Karpas-422 (cell line): ENCODE measurements around the gene ZGLP1. TPM values are rescaled to one million over a fixed set of nuclear protein-coding genes. Genes with fewer than 3 reads are reported as not detected.

Experiments used
- DNase-seq: peaks from one replicate; pipeline ENCODE4 v3.0.0-alpha.2; 2015
- H2AFZ ChIP-seq: fragments of 200-600 bp; sonication (generic); 2 replicates; pipeline ENCODE4 v1.6.1; 2014; ENCODE audit warnings: antibody characterized with exemption, low read length, mixed read lengths
- H3K27ac ChIP-seq: fragments of 200-600 bp; sonication (generic); 2 replicates; pipeline ENCODE4 v1.5.1; 2014; ENCODE audit warnings: mild to moderate bottlenecking, low read length, moderate library complexity
- H3K27me3 ChIP-seq: fragments of 200-600 bp; sonication (generic); 2 replicates; pipeline ENCODE4 v1.6.1; 2014; ENCODE audit warnings: low read length, mixed read lengths
- H3K36me3 ChIP-seq: fragments of 200-600 bp; sonication (generic); 2 replicates; pipeline ENCODE4 v1.6.1; 2014; ENCODE audit warnings: low read length, mixed read lengths; ENCODE audit not compliant: insufficient read depth
- H3K4me1 ChIP-seq: fragments of 200-600 bp; sonication (generic); 2 replicates; pipeline ENCODE4 v1.6.1; 2014; ENCODE audit warnings: mild to moderate bottlenecking, low read length, mixed read lengths
- H3K4me2 ChIP-seq: fragments of 200-600 bp; sonication (generic); 2 replicates; pipeline ENCODE4 v1.6.1; 2014; ENCODE audit warnings: low read length, low read depth, mild to moderate bottlenecking; ENCODE audit not compliant: poor library complexity, severe bottlenecking
- H3K4me3 ChIP-seq: fragments of 200-600 bp; sonication (generic); 2 replicates; pipeline ENCODE4 v1.5.1; 2014; ENCODE audit warnings: mild to moderate bottlenecking, antibody characterized with exemption, low read length, mixed read lengths
- H3K79me2 ChIP-seq: fragments of 200-600 bp; sonication (generic); 2 replicates; pipeline ENCODE4 v1.6.1; 2014; ENCODE audit warnings: mild to moderate bottlenecking, low read length, mixed read lengths
- H3K9ac ChIP-seq: fragments of 200-600 bp; sonication (generic); 2 replicates; pipeline ENCODE4 v1.6.0; 2014; ENCODE audit warnings: low read length
- H3K9me2 ChIP-seq: fragments of 200-600 bp; sonication (generic), shearing (Covaris generic); replicated peaks from 2 replicates; pipeline ENCODE4 v1.6.0; 2014; ENCODE audit warnings: mild to moderate bottlenecking, low read length, moderate library complexity; ENCODE audit not compliant: insufficient read depth
- H3K9me3 ChIP-seq: fragments of 300-700, 200-600 bp; sonication (generic); 2 replicates; pipeline ENCODE4 v1.6.1; 2014; ENCODE audit warnings: low read length, mixed read lengths
- H4K20me1 ChIP-seq: fragments of 200-600 bp; sonication (generic); 2 replicates; pipeline ENCODE4 v1.6.1; 2014; ENCODE audit warnings: mild to moderate bottlenecking, antibody characterized with exemption, low read length, low read depth; ENCODE audit not compliant: insufficient read depth
- total RNA-seq: library from RNA; depleted of rRNA; stranded (reverse); fragments of >200 nt; shearing (Covaris generic); gene quantifications from 2 replicates; pipeline ENCODE4 v1.2.3, GENCODE V29; 2014; ENCODE audit warnings: low replicate concordance

Gene ZGLP1
- total RNA-seq, 1 experiment from 2014 or later, result 5.3 TPM

- H3K9ac ChIP-seq, result peak overlapping the region; percentile 98
- H4K20me1 ChIP-seq, result peaks cover 7% of the 10 kb centered on the region; the same call in 1 of the 2 replicates
- H3K36me3 ChIP-seq, result peaks cover 13% of the 10 kb centered on the region
- peak overlapping the region; percentile 72 for H3K4me2 ChIP-seq
- no peaks in the 10 kb centered on the region for H3K9me2 ChIP-seq
- H2AFZ ChIP-seq, result no peak overlapping the region
- H3K4me3 ChIP-seq, result peak overlapping the region; percentile 76
- H3K9me3 ChIP-seq, result no peaks in the 10 kb centered on the region
- peak overlapping the region; percentile 91; the same call in 1 of the 2 replicates for H3K27ac ChIP-seq
- no peak for DNase-seq
- H3K4me1 ChIP-seq, result peaks cover 28% of the 10 kb centered on the region
- H3K79me2 ChIP-seq, result peaks cover 36% of the 10 kb centered on the region
- H3K27me3 ChIP-seq, result no peaks in the 10 kb centered on the region
Observed at GRCh38 chr19:10332158-10332964, 22.7 kb upstream of the ZGLP1 start.

- Histone ChIP-seq H3K4me1 (peaks cover 19% of the 10 kb centered on the region), H3K27me3 (no peaks in the 10 kb centered on the region), H3K27ac (no peak overlapping the region), H3K9ac (no peak overlapping the region), H3K4me3 (no peak overlapping the region), H3K4me2 (no peak overlapping the region), H3K9me2 (no peaks in the 10 kb centered on the region), H2AFZ (no peak overlapping the region), H3K79me2 (peaks cover 35% of the 10 kb centered on the region), H4K20me1 (peaks cover 7% of the 10 kb centered on the region; the same call in 1 of the 2 replicates), H3K9me3 (no peaks in the 10 kb centered on the region), H3K36me3 (peaks cover 13% of the 10 kb centered on the region)
- DNase-seq, result no peak
Observed at GRCh38 chr19:10329555-10329954, 19.9 kb upstream of the ZGLP1 start.

GRCh38 chr19:10328558-10329429, 19.2 kb upstream of the ZGLP1 start:
- DNase-seq, result no peak
- Histone ChIP-seq H2AFZ (no peak overlapping the region), H3K9me3 (no peaks in the 10 kb centered on the region), H3K36me3 (peaks cover 13% of the 10 kb centered on the region), H3K4me2 (no peak overlapping the region), H3K4me1 (peaks cover 12% of the 10 kb centered on the region), H4K20me1 (peaks cover 7% of the 10 kb centered on the region; the same call in 1 of the 2 replicates), H3K9me2 (no peaks in the 10 kb centered on the region), H3K9ac (no peak overlapping the region), H3K79me2 (peaks cover 28% of the 10 kb centered on the region), H3K27ac (no peak overlapping the region), H3K27me3 (no peaks in the 10 kb centered on the region), H3K4me3 (no peak overlapping the region)

GRCh38 chr19:10327793-10328192, 18.2 kb upstream of the ZGLP1 start:
- Histone ChIP-seq H3K4me2 (no peak overlapping the region), H3K4me1 (peaks cover 9% of the 10 kb centered on the region), H4K20me1 (peaks cover 7% of the 10 kb centered on the region; the same call in 1 of the 2 replicates), H2AFZ (no peak overlapping the region), H3K9me3 (no peaks in the 10 kb centered on the region), H3K27ac (no peak overlapping the region), H3K36me3 (peaks cover 13% of the 10 kb centered on the region), H3K79me2 (peaks cover 23% of the 10 kb centered on the region), H3K27me3 (no peaks in the 10 kb centered on the region), H3K9me2 (no peaks in the 10 kb centered on the region), H3K4me3 (no peak overlapping the region), H3K9ac (no peak overlapping the region)
- no peak for DNase-seq

GRCh38 chr19:10325732-10326131, 16.1 kb upstream of the ZGLP1 start:
- Histone ChIP-seq H3K27ac (no peak overlapping the region), H4K20me1 (0 out of 2 replicates have a peak, but pooled peaks cover 7% of the 10 kb centered on the region), H3K79me2 (peaks cover 7% of the 10 kb centered on the region; the same call in 1 of the 2 replicates), H3K9me2 (no peaks in the 10 kb centered on the region), H3K4me1 (no peaks in the 10 kb centered on the region), H3K27me3 (no peaks in the 10 kb centered on the region), H3K4me2 (no peak overlapping the region), H3K4me3 (no peak overlapping the region), H3K9ac (no peak overlapping the region), H3K36me3 (peaks cover 13% of the 10 kb centered on the region), H2AFZ (no peak overlapping the region), H3K9me3 (no peaks in the 10 kb centered on the region)
- DNase-seq, result no peak

GRCh38 chr19:10321874-10322835, 12.5 kb upstream of the ZGLP1 start:
- Histone ChIP-seq H3K36me3 (peaks cover 3% of the 10 kb centered on the region; the same call in 1 of the 2 replicates), H3K27me3 (no peaks in the 10 kb centered on the region), H3K4me2 (no peak overlapping the region), H4K20me1 (no peaks in the 10 kb centered on the region), H3K4me3 (no peak overlapping the region), H3K79me2 (no peaks in the 10 kb centered on the region), H3K9me2 (no peaks in the 10 kb centered on the region), H3K9me3 (no peaks in the 10 kb centered on the region), H3K4me1 (no peaks in the 10 kb centered on the region), H3K9ac (no peak overlapping the region), H2AFZ (no peak overlapping the region), H3K27ac (no peak overlapping the region)
- DNase-seq, result no peak

- Histone ChIP-seq H3K9ac (no peak overlapping the region), H3K4me3 (no peak overlapping the region), H3K4me1 (peaks cover under 1% of the 10 kb centered on the region)
Observed at GRCh38 chr19:10321417-10321797, 11.8 kb upstream of the ZGLP1 start.

More at GRCh38 chr19:10321417-10321797, 11.8 kb upstream of the ZGLP1 start:
- Histone ChIP-seq H3K4me2 (no peak overlapping the region), H2AFZ (no peak overlapping the region), H3K36me3 (peaks cover 6% of the 10 kb centered on the region), H3K79me2 (no peaks in the 10 kb centered on the region), H3K27me3 (no peaks in the 10 kb centered on the region), H3K9me2 (no peaks in the 10 kb centered on the region), H3K9me3 (no peaks in the 10 kb centered on the region), H3K27ac (no peak overlapping the region), H4K20me1 (no peaks in the 10 kb centered on the region)
- no peak for DNase-seq
